DMS53 treated with DMSO at 0.1 percent for 48 hours (cell line): ENCODE measurements around the gene SCGN.
"Not testable (repeated sequence)": the region's sequence is repeated elsewhere in the genome, so short reads cannot be mapped to it uniquely, and the experiment has no call there.

Experiments
- DNase-seq: peaks from one replicate; lab custom pipeline; 2025; ENCODE audit not compliant: unreplicated experiment; lab: John Stamatoyannopoulos, UW

The SCGN gene

DNA sequence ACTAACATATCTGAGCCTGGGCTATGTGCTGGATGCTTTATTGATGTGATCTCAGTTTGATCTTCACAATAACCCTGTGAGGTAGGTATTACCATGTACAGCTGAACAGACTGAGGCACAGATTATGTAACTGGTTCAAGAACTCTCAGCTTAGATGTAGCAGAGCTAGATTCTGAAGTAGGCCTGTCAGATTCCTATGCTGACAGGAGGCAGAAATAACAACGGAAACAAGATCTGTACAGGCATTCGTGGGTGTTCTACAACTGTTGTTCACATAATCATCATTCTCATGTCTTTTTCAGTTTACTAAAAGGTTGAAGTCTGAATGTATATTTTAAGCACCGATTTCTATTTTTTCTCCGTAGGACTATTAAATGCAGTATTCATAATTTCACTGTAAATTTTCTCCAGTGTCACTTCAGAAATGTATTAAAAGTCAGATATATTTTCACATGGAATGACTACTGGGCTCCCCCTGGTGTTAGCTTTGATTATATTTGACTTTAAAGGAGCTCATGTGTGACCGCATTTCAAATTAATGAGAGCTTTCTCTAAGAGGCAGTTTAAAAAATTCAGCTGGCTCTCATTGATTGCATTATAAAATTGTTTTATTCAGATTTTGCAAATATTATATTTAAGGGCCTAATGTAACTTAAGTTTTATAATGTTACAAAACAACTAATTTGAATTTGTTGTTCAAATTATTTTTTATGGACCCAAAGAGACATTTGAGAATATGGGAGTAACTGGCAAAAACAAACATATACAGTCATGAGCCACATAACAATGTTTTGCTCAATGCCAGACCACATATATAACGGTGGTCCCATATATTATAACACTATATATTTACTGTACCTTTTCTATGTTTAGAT lies 66.1 kb downstream of the SCGN start:
- DNase-seq, result peak; percentile 31

- no peak for DNase-seq
Observed at GRCh38 chr6:25726122-25726911, 74.3 kb downstream of the SCGN start.

GRCh38 chr6:25727028-25727427 lies 75.0 kb downstream of the SCGN start:
- peak; percentile 32 for DNase-seq

DNA sequence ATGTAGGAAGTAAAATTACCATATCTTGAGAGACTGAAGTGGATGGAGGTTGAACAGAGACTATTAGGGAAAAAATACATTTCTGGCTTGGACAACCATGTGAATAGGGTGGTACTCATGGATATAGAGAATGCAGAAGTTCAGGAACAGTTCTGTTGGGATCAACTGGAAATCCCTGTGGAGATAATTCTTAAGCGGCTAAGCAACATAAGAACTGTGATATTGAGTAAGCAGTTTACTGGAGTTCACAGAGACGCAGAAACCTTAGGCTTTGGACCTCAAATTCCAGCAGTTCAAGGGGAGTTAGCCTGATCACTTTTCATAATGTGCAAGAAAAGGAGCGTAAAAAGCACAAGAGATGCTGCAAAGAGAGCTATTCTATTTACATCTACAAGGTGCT lies 78.9 kb downstream of the SCGN start:
- no peak for DNase-seq

GRCh38 chr6:25731721-25732120 lies 79.7 kb downstream of the SCGN start:
- DNase-seq, result no peak

DNA sequence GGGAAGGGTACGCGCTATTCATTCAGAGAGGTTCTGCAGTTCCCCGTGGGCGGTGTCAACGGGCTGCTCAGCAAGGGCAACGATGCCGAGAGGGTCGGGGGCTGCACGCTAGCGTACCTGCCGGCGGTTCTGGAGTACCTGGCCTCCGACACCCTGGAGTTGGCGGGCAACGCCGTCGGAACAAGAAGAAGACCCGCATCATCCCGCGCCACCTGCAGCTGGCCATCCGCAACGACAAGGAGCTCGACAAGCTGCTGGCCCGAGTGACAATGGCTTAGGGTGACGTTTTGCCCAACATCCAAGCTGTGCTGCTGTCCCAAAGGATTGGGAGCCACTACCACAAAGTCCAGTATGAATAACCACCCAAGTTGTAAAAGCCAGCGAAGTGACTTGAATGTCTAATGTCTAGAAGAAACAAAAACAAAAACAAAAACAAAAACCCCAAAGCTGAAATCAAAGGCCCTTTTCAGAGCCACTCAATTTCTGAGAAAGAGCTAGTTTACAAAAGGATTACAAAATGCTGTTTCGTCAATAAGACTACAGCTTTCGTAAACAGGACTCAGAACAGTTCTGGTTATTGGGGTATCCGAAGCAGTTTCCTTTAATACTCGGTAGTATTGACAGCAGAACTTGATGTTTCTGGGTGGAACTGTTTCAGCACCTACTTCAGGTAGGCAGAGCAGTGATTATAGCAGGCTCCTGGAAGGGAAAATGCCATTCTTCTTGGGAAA lies 80.6 kb downstream of the SCGN start:
- peak; percentile 13 for DNase-seq

DNA sequence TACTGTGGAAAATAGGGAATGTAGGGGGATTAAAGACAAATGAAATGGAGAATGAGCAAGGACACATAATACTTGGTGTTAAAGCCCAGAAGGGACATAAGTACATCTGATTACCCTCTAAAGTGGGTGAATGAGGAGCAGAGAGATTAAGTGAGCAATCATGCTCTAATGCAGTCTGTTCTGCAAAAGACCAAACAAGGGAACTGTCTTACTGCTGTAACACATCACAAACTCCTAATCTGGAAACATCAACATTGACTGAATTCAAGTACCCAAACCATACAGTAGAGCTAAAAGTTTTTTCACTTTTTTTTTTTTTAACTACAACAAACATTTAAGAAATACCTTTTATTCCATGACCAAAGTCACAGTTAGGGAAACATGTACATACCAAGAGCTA lies 83.2 kb downstream of the SCGN start:
- no peak for DNase-seq

- no peak for DNase-seq
Observed at GRCh38 chr6:25743868-25744267, 91.9 kb downstream of the SCGN start.

DNA sequence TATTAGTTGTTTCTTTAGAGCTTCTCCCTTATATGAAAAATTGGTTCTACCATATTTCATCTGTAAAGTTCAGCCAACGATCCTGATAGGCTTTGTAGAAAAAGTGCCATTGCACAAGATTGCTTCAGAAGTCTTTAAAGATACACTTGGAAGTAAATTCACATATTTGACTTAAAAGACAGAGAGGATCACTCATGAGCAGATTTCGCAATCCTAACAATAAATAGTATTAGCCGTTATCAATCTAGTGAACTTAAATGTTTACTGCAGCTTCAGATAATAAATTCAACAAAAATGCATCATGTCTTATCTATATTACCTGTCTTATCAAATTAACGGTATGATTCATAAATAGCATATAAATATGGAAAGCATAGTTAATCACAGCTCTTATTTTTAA lies 93.8 kb downstream of the SCGN start:
- no peak for DNase-seq

- DNase-seq, result no peak
Observed at GRCh38 chr6:25746968-25747367, 95.0 kb downstream of the SCGN start.

GRCh38 chr6:25747477-25747876 lies 95.5 kb downstream of the SCGN start:
- DNase-seq, result no peak

DNA sequence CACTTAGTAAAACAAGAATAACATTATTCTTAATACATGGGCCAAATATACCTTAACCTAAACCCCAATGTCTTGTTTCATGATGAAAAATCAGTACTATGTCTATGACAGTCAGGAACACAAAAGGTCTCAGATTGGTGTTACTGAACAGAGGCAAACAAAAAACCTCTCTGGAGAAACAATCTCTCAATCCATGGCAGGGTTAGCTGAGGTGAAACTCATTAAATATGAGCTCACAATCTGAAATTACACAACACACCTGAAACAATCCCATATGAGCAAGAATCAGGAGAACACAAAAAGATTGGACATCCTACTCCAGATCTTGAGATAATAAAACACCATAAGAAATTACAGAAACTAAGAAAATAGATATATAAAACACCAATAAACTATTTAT lies 96.0 kb downstream of the SCGN start:
- DNase-seq, result no peak

DNA sequence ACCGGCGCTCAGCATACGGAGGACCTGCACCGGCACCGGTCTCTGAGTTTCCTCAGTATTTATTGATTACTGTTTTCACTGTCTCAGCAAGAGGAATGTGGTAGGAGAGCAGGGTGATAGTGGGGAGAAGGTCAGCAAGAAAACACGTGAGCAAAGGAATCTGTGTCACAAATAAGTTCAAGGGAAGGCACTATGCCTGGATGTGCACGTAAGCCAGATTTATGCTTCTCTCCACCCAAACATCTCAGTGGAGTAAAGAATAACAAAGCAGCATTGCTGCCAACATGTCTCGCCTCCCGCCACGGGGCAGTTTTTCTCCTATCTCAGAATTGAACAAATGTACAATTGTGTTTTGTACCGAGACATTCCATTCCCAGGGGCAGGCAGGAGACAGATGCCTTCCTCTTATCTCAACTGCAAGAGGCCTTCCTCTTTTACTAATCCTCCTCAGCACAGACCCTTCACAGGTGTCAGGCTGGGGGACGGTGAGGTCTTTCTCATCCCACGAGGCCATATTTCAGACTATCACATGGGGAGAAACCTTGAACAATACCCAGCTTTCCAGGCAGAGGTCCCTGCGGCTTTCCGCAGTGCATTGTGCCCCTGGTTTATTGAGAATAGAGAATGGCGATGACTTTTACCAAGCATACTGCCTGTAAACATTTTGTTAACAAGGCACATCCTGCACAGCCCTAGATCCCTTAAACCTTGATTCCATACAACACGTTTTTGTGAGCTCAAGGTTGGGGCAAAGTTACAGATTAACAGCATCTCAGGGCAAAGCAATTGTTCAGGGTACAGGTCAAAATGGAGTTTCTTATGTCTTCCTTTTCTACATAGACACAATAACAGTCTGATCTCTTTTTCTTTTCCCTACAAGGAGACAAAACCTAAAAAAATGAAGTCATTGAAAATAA lies 96.8 kb downstream of the SCGN start:
- not testable (repeated sequence) for DNase-seq

- no peak for DNase-seq
Observed at GRCh38 chr6:25749837-25750236, 97.8 kb downstream of the SCGN start.

DNA sequence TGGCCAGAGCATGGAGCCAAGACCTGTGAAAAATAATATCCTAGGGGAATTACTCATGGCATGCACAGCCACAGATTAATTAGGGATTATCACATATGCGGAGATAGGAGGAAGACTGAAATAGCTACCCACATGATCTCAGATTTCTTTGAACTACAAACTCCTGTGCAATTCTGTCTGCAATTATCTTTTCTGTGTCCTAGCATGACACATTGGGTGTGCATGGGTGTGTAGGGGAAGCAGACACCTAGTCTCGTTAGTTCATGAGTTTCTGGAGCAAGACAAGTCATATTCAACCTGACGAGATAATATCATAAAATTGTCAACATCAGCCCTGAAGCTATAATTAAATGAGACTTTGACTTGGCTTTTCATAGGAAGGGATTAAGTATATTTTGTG lies 98.9 kb downstream of the SCGN start:
- no peak for DNase-seq
